ENCODE data around the gene TEX261.
"Not testable (repeated sequence)": the region's sequence is repeated elsewhere in the genome, so short reads cannot be mapped to it uniquely, and the experiment has no call there.

DNA sequence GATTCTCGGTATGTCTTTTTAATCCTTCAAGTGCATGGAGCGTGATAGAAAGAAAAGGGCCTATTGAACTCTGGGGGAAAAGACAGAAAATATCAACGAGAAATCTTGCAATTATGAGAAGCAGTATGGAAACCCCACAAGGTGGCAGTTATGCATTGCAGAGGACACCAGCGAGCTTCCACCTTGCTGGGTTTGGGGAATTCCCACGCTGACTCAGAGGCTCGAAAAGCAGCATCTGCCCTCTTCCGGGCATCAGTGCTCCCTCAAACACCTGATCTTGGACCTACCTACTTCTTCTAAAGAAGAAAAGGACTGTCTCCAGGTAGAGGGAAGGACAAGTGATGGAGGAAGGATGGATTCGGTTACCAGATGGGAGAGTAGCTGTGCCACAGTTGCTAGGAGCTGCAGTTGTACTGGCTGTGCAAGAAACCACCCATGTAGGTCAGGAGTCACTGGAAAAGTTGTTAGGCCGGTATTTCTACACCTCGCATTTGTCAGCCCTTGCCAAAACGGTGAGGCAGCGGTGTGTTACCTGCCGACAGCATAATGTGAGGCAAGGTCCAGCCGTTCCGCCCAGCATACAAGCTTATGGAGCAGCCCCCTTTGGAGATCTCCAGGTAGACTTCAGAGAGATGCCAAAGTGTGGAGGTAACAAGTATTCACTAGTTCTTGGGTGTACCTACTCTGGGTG lies 29.0 kb upstream of the TEX261 start:
- TF ChIP-seq, protein P1, sequence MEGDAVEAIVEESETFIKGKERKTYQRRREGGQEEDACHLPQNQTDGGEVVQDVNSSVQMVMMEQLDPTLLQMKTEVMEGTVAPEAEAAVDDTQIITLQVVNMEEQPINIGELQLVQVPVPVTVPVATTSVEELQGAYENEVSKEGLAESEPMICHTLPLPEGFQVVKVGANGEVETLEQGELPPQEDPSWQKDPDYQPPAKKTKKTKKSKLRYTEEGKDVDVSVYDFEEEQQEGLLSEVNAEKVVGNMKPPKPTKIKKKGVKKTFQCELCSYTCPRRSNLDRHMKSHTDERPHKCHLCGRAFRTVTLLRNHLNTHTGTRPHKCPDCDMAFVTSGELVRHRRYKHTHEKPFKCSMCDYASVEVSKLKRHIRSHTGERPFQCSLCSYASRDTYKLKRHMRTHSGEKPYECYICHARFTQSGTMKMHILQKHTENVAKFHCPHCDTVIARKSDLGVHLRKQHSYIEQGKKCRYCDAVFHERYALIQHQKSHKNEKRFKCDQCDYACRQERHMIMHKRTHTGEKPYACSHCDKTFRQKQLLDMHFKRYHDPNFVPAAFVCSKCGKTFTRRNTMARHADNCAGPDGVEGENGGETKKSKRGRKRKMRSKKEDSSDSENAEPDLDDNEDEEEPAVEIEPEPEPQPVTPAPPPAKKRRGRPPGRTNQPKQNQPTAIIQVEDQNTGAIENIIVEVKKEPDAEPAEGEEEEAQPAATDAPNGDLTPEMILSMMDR (IDR thresholded peaks at IDR 0.05; ENCODE audit: insufficient read depth, low read depth, low read length), result not testable (repeated sequence)
- TF ChIP-seq EZH2 (IDR thresholded peaks at IDR 0.05; ENCODE audit: insufficient read depth, low read length), result not testable (repeated sequence)
